Smooth muscle cell (in vitro differentiated cells): Measurements from ENCODE around the gene CAPRIN1. TPM values are rescaled to one million over a fixed set of nuclear protein-coding genes. Genes with fewer than 3 reads are reported as not detected.

Source experiments
- DNase-seq: peaks from one replicate; lab custom pipeline; 2025; ENCODE audit not compliant: unreplicated experiment; lab: John Stamatoyannopoulos, UW
- H2AFZ ChIP-seq: fragments of 200-600 bp; sonication (generic); 2 replicates; pipeline ENCODE4 v1.6.0; 2016; ENCODE audit warnings: antibody characterized with exemption, low read depth, mild to moderate bottlenecking
- H3F3A ChIP-seq: fragments of 200-600 bp; sonication (generic); 2 replicates; pipeline ENCODE4 v1.6.0; 2017; ENCODE audit warnings: antibody characterized with exemption, low read depth
- H3K27ac ChIP-seq: fragments of 200-600 bp; sonication (generic); 2 replicates; pipeline ENCODE4 v1.5.1; 2016; ENCODE audit warnings: low read depth, mild to moderate bottlenecking
- H3K27me3 ChIP-seq: fragments of 200-600 bp; sonication (generic); 2 replicates; pipeline ENCODE4 v1.6.1; 2016; ENCODE audit warnings: low read depth, mild to moderate bottlenecking
- H3K36me3 ChIP-seq: fragments of 200-600 bp; sonication (generic); 2 replicates; pipeline ENCODE4 v1.5.1; 2016; ENCODE audit warnings: low read depth
- H3K4me1 ChIP-seq: fragments of 200-600 bp; sonication (generic); 2 replicates; pipeline ENCODE4 v1.5.1; 2016; ENCODE audit warnings: low read depth
- H3K4me2 ChIP-seq: fragments of 200-600 bp; sonication (generic); 2 replicates; pipeline ENCODE4 v1.6.0; 2016; ENCODE audit warnings: mild to moderate bottlenecking
- H3K4me3 ChIP-seq: fragments of 200-600 bp; sonication (generic); 2 replicates; pipeline ENCODE4 v1.5.1; 2016; ENCODE audit warnings: mild to moderate bottlenecking
- H3K79me2 ChIP-seq: fragments of 200-600 bp; sonication (generic); 2 replicates; pipeline ENCODE4 v1.6.0; 2016; ENCODE audit warnings: low read depth, mild to moderate bottlenecking
- H3K9ac ChIP-seq: fragments of 200-600 bp; sonication (generic); 2 replicates; pipeline ENCODE4 v1.6.0; 2016; ENCODE audit warnings: low read depth
- H3K9me3 ChIP-seq: fragments of 200-600 bp; sonication (generic); replicated peaks from 2 replicates; pipeline ENCODE4 v1.5.1; 2016; ENCODE audit warnings: low read depth
- H4K20me1 ChIP-seq: fragments of 200-600 bp; sonication (generic); 2 replicates; pipeline ENCODE4 v1.6.0; 2016; ENCODE audit warnings: low read depth
- CTCF ChIP-seq: fragments of 200-600 bp; sonication (generic); IDR thresholded peaks from 2 replicates; pipeline ENCODE4 v1.5.1; 2017; ENCODE audit warnings: borderline replicate concordance, mild to moderate bottlenecking, antibody characterized with exemption; ENCODE audit not compliant: insufficient read depth, poor library complexity, severe bottlenecking
- WGBS: methylation state at CpG from one replicate; pipeline ENCODE4 v1.1.7; 2016; ENCODE audit warnings: low lambda C conversion rate; 5-methylcytosine and 5-hydroxymethylcytosine counted together
- polyA plus RNA-seq: library from polyadenylated mRNA; unstranded; fragments of >200 nt; fragmentation: Nextera tagmentation; extraction: Ambion mirVana; gene quantifications from 2 replicates; pipeline ENCODE4 v1.2.1, GENCODE V29; 2016
- total RNA-seq: library from RNA; depleted of rRNA; stranded (reverse); fragments of >200 nt; gene quantifications from 2 replicates; pipeline ENCODE4 v1.2.3, GENCODE V29; 2014

CAPRIN1 gene
- total RNA-seq (215 and 219 TPM in 2 replicates), polyA plus RNA-seq (93.9 and 96.7 TPM in 2 replicates)

GRCh38 chr11:34051349-34052035 lies at the start of gene CAPRIN1:
CAPRIN1 (plus strand) TSS chr11:34051731; CDS start chr11:34052421, 690 bp downstream.
- Histone ChIP-seq H4K20me1 (peaks cover 42% of the 10 kb centered on the region), H3K9me3 (no peaks in the 10 kb centered on the region), H3K79me2 (peaks cover 43% of the 10 kb centered on the region), H3K4me3 (peak within 1 kb of the TSS; percentile 86), H3K9ac (peak within 1 kb of the TSS; percentile 100), H3K4me1 (peaks cover 38% of the 10 kb centered on the region), H3K36me3 (no peaks in the 10 kb centered on the region), H3F3A (peaks cover 23% of the 10 kb centered on the region), H3K4me2 (peak within 1 kb of the TSS; percentile 89), H3K27me3 (no peaks in the 10 kb centered on the region), H3K27ac (peak within 1 kb of the TSS; percentile 100), H2AFZ (peak within 1 kb of the TSS; percentile 100)
- DNase-seq, result peak; percentile 81
- TF ChIP-seq CTCF, result no peak
- 2% methylated on average over 50 of the region's 64 CpGs for WGBS

GRCh38 chr11:34002420-34002819 lies 49.1 kb upstream of the CAPRIN1 start:
- H3K27me3 ChIP-seq, result peaks cover 21% of the 10 kb centered on the region

GRCh38 chr11:34004236-34004635 lies 47.3 kb upstream of the CAPRIN1 start:
- H3F3A ChIP-seq, result no peaks in the 10 kb centered on the region
- no peaks in the 10 kb centered on the region for H3K4me1 ChIP-seq
- no peaks in the 10 kb centered on the region for H4K20me1 ChIP-seq
- TF ChIP-seq CTCF, result no peak
- 93% methylated on average over 3 of the region's 3 CpGs for WGBS
- H3K27ac ChIP-seq, result no peak overlapping the region
- H2AFZ ChIP-seq, result no peak overlapping the region
- H3K9me3 ChIP-seq, result no peaks in the 10 kb centered on the region
- no peak overlapping the region for H3K4me3 ChIP-seq
- no peaks in the 10 kb centered on the region for H3K79me2 ChIP-seq
- no peaks in the 10 kb centered on the region for H3K36me3 ChIP-seq
- DNase-seq, result no peak
- H3K4me2 ChIP-seq, result no peak overlapping the region
- peaks cover 21% of the 10 kb centered on the region for H3K27me3 ChIP-seq
- no peak overlapping the region for H3K9ac ChIP-seq

More at GRCh38 chr11:34002420-34002819, 49.1 kb upstream of the CAPRIN1 start:
- 70% methylated on average over 4 of the region's 4 CpGs for WGBS
- H3K27ac ChIP-seq, result no peak overlapping the region
- no peak for DNase-seq
- no peak overlapping the region for H3K9ac ChIP-seq
- H3K4me2 ChIP-seq, result no peak overlapping the region
- H4K20me1 ChIP-seq, result no peaks in the 10 kb centered on the region
- H3K9me3 ChIP-seq, result no peaks in the 10 kb centered on the region
- H3K79me2 ChIP-seq, result no peaks in the 10 kb centered on the region
- no peaks in the 10 kb centered on the region for H3F3A ChIP-seq
- no peaks in the 10 kb centered on the region for H3K36me3 ChIP-seq
- no peak overlapping the region for H2AFZ ChIP-seq
- TF ChIP-seq CTCF, result no peak
- no peak overlapping the region for H3K4me3 ChIP-seq
- H3K4me1 ChIP-seq, result no peaks in the 10 kb centered on the region

- H3K4me3 ChIP-seq, result no peak overlapping the region
- no peak for DNase-seq
- H3K79me2 ChIP-seq, result no peaks in the 10 kb centered on the region
- TF ChIP-seq CTCF, result no peak
- no peak overlapping the region for H3K9ac ChIP-seq
- WGBS, result 59% methylated on average over 2 of the region's 2 CpGs
- no peaks in the 10 kb centered on the region for H3F3A ChIP-seq
- H3K27me3 ChIP-seq, result peaks cover 17% of the 10 kb centered on the region
- H3K9me3 ChIP-seq, result no peaks in the 10 kb centered on the region
- no peak overlapping the region for H3K4me2 ChIP-seq
- H2AFZ ChIP-seq, result no peak overlapping the region
- H3K27ac ChIP-seq, result no peak overlapping the region
- no peaks in the 10 kb centered on the region for H4K20me1 ChIP-seq
- no peaks in the 10 kb centered on the region for H3K4me1 ChIP-seq
- H3K36me3 ChIP-seq, result no peaks in the 10 kb centered on the region
Measured at GRCh38 chr11:34006876-34007275, 44.7 kb upstream of the CAPRIN1 start.
